ENCODE measurements around the gene SH3GLB1.

SH3GLB1 gene

DNA sequence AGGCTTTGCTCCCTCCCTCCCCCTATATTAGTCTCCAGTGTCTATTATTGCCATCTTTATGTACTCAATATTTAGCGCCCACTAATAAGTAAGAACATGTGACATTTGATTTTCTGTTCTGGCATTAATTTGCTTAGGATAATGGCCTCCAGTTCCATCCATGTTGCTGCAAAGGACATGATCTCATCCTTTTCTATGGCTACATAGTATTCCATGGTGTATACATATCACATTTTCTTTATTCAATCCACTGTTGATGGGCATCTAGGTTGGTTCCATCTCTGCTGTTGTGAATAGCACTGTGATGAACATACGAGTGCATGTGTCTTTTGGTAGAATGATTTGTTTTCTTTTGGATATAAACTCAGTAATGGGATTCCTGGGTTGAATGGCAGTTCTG, 61.3 kb downstream of the SH3GLB1 start:
- Mint-ChIP-seq H3K4me1 (ENCODE audit: low read depth in 2 of 2) (no peaks in the 10 kb centered on the region), H3K27me3 (peaks cover 37 to 56% of the 10 kb centered on the region in 2 donors), H3K36me3 (ENCODE audit: insufficient read depth) (peaks cover 2% of the 10 kb centered on the region), H3K27ac (no peak overlapping the region), H3K4me3 (no peak overlapping the region), H3K9me3 (no peaks in the 10 kb centered on the region)
- no peak for DNase-seq
- ATAC-seq (replicated peaks): no peak

DNA sequence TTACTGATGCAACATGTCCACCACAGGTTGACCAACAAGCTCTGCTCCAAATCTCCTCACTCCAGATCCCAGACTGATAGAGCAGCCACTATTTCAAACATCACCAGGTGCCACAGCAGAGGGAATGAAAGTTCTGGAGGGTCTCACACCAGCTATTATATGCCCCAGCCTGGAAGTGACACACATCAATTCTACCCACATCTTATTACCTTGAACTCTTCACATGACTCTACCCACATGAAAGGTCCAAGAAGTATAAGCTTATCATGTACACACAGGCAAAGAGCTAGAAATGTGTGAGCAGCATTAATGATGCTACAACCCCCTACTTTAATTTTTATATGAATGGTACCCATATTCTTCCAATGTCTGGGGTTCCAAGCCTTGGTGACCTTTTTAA, 64.2 kb downstream of the SH3GLB1 start:
- Mint-ChIP-seq H3K36me3 (ENCODE audit: insufficient read depth) (no peaks in the 10 kb centered on the region), H3K27ac (no peak overlapping the region), H3K27me3 (peaks cover 16 to 34% of the 10 kb centered on the region in 2 donors), H3K4me3 (no peak overlapping the region), H3K9me3 (no peaks in the 10 kb centered on the region), H3K4me1 (ENCODE audit: low read depth in 2 of 2) (no peaks in the 10 kb centered on the region)
- ATAC-seq (replicated peaks) (no peak), DNase-seq (no peak)

DNA sequence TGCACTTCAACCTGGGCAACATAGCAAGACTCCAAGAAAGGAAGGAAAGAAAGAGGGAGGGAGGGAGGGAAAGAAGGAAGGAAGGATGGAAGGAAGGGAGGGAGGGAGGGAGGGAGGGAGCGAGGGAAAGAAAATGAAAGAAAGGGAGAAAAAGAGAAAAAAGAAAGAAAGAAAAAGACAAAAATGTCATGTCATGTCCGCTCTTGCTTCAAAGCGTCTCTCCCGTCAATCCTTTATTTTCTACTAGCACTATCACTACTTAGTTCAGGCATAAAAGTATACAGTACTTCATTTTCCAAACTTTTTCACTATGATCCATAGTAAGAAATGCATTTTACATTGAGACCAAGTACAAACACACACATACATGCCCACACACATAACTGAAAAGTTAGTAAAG, 64.7 kb downstream of the SH3GLB1 start:
- Mint-ChIP-seq H3K4me1 (ENCODE audit: low read depth in 2 of 2) (peaks cover 1 to 3% of the 10 kb centered on the region in 2 donors), H3K36me3 (ENCODE audit: insufficient read depth) (peaks cover under 1% of the 10 kb centered on the region), H3K4me3 (no peak overlapping the region), H3K27ac (no peak overlapping the region), H3K9me3 (no peaks in the 10 kb centered on the region), H3K27me3 (peaks cover 16 to 30% of the 10 kb centered on the region in 2 donors)
- DNase-seq: no peak
- no peak for ATAC-seq (replicated peaks)

DNA sequence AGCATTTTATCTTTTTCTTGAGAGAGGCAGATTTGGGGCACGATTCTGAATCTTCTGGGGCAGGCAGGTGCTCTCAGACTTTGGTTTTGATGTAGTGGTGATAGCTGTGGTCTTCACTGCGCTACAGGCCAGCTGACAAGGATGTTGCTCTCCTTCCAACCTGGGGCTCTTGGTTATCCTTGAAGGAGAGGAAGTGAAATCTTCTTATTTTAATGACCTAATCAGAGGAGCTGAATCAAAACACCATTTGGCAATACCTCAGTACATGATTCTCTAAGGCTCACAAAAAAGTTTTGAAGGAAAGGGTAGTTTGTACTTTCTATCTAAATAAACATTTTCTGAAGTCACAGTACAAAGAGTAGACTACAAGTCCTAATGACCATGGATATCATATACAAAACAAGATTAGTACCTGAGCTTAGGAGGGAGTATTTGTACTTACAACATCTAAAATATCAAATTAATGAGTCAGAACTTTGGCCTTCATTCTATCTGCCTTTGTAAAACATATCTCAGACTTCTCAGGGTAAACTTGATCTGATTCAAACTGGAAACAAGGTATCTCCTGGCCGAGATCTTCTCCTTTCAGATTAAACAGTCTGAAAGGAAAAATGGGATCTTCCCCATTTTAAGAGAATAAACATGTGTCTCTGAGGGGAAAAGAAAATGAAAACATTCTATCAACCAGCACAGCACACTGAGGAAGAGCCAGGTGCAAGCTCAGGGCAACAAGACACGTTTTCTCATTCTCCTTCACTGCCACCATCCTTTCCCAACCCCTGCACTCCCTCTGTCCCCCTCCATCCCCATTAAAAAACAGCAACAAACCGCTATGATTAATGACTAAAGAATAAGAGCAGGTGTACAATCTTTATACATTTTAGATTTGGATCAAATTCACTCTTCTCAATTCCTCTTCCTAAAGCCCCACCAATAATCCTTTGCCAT, 69.2 kb downstream of the SH3GLB1 start:
- peaks cover 4% of the 10 kb centered on the region in 2 donors for H3K4me1 Mint-ChIP-seq (ENCODE audit: low read depth in 2 of 2)
- ATAC-seq (replicated peaks) (no peak), DNase-seq (no peak)
- H3K27ac Mint-ChIP-seq: peak overlapping the region; percentile 24 to 39
- peaks cover 3% of the 10 kb centered on the region for H3K36me3 Mint-ChIP-seq (ENCODE audit: insufficient read depth)
- no peaks in the 10 kb centered on the region for H3K27me3 Mint-ChIP-seq
- no peaks in the 10 kb centered on the region for H3K9me3 Mint-ChIP-seq
- H3K4me3 Mint-ChIP-seq: peak overlapping the region in 1 of 2 donors; percentile 27

DNA sequence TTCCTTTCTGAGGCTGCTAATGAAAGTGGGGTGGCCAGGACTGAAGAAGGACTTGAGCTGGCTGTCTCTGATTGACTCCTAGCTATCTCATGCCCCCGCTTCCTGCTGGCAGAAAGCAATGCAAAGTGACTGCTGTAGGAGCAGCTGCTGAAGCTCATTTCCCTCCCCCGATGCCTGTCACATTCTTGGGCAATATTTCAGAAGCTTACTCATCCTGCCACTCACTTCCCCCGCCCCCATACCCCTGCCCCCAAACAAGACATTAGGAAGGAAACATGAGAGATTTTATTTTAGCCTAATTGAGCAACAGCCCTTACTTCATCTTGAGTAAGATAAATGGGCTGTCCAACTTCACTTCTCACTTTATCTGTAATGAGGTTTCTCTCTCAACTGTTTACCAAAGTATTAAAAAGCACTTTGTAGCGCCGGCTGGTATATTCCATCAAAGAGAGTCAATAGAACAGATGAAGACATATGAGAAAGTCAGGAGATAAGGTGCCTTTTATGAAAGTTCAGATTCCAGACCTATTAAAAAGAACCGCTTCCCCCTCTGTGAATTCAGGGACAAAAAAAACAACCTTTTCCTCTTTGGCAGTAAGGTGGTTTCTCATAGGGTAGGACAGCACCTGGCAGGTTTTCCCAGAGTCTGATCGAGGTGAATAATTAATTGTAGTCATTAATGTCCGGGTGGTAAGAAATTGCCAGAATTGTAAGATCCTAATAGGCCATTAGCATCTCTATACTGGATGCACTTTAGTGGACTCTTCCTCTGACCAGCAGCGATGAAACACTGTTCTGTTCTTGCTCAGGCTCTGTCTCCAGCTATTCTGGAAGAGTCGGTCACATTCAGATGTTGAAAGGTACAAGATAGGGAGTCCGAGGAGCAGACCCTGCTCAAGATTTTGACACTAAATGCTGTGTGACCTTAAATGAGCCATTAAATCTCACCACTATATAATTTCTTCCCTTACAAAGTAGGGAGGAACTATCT, 70.2 kb downstream of the SH3GLB1 start:
- Mint-ChIP-seq H3K36me3 (ENCODE audit: insufficient read depth) (peaks cover 3% of the 10 kb centered on the region), H3K27me3 (no peaks in the 10 kb centered on the region), H3K4me3 (peak overlapping the region in 1 of 2 donors; percentile 27), H3K4me1 (ENCODE audit: low read depth in 2 of 2) (peaks cover 4% of the 10 kb centered on the region in 2 donors), H3K9me3 (no peaks in the 10 kb centered on the region), H3K27ac (peak overlapping the region; percentile 24 to 39)
- ATAC-seq (replicated peaks): peak; percentile 51
- no peak for DNase-seq

DNA sequence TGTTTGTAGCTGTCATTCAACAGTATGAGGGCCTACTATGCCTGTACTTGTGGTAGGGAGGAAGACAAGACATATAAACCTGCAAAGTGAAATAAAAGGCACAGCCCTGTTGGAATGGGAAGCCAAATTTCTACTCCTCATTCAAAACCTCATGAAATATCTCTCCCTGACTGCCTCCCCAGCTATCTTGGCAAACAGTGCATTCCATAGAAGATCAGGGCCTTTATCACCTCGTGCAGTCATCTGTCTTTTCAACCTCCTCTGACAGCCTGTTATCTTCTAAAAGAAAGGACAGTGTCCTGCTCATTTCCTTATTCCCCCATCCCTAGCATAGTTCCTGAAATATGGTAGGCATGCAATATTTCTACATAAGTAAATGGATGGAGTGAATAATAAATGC, 71.0 kb downstream of the SH3GLB1 start:
- DNase-seq (no peak), ATAC-seq (replicated peaks) (no peak)
- H3K27ac Mint-ChIP-seq: no peak overlapping the region
- H3K27me3 Mint-ChIP-seq: no peaks in the 10 kb centered on the region
- peaks cover 4% of the 10 kb centered on the region in 2 donors for H3K4me1 Mint-ChIP-seq (ENCODE audit: low read depth in 2 of 2)
- H3K9me3 Mint-ChIP-seq: no peaks in the 10 kb centered on the region
- no peak overlapping the region for H3K4me3 Mint-ChIP-seq
- H3K36me3 Mint-ChIP-seq (ENCODE audit: insufficient read depth): peaks cover 3% of the 10 kb centered on the region

DNA sequence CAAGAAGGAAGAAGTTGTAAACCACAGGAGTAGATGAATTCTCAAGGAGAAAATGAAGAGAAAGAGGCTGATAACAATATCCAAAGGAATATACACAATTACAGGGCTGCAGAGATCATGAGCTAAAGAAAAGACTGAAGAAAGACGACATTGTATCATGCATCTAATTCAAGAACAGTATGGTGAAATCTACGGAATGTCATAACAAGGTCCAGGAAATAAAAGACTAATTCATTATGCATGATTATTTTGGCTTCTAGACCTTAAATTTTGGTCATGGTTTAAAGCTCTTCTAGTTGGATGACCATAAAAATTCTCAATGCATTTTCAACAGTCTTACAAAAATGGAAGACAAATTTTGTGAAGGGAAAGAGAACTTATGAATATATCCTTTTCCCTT, 71.7 kb downstream of the SH3GLB1 start:
- Mint-ChIP-seq H3K4me1 (ENCODE audit: low read depth in 2 of 2) (peaks cover 4% of the 10 kb centered on the region in 2 donors), H3K9me3 (no peaks in the 10 kb centered on the region), H3K4me3 (no peak overlapping the region), H3K27ac (no peak overlapping the region), H3K36me3 (ENCODE audit: insufficient read depth) (peaks cover 3% of the 10 kb centered on the region), H3K27me3 (no peaks in the 10 kb centered on the region)
- DNase-seq (no peak), ATAC-seq (replicated peaks) (no peak)

DNA sequence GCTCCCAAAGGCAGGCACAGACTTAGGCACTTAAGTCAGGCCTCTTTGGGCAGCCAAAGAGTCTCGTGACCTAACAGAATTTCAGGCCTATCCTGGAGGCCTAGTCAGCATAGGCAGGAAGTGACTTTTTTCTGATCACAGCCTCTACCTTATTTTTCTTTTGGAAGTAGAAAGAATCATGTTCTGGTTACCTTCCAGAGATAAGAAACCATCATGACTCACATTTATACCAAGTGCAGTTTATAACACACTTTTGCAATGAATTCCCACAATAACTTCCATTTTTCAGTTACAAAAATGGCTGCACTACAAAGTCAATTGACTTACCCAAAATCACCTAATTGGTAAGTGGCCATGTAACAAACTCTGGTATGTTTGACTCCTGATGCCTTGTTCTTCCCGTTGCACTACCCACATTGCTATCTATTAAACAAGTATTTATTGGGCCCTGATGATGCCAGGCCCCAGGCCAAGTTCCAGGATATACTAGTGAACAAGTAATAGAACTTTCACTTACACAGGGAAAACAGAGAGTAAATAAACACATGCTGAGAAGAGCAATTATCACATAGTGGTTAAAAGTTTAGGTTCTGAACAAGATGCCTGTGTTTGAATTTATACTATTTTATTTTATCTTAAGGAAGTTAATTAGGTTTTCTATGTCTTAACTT, 74.3 kb downstream of the SH3GLB1 start:
- H3K4me1 Mint-ChIP-seq (ENCODE audit: low read depth in 2 of 2): peaks cover 4% of the 10 kb centered on the region in 2 donors
- no peaks in the 10 kb centered on the region for H3K9me3 Mint-ChIP-seq
- no peaks in the 10 kb centered on the region for H3K27me3 Mint-ChIP-seq
- no peak overlapping the region for H3K4me3 Mint-ChIP-seq
- ATAC-seq (replicated peaks): no peak
- no peak for DNase-seq
- peaks cover 3% of the 10 kb centered on the region for H3K36me3 Mint-ChIP-seq (ENCODE audit: insufficient read depth)
- peak overlapping the region in 1 of 2 donors; percentile 28 for H3K27ac Mint-ChIP-seq

DNA sequence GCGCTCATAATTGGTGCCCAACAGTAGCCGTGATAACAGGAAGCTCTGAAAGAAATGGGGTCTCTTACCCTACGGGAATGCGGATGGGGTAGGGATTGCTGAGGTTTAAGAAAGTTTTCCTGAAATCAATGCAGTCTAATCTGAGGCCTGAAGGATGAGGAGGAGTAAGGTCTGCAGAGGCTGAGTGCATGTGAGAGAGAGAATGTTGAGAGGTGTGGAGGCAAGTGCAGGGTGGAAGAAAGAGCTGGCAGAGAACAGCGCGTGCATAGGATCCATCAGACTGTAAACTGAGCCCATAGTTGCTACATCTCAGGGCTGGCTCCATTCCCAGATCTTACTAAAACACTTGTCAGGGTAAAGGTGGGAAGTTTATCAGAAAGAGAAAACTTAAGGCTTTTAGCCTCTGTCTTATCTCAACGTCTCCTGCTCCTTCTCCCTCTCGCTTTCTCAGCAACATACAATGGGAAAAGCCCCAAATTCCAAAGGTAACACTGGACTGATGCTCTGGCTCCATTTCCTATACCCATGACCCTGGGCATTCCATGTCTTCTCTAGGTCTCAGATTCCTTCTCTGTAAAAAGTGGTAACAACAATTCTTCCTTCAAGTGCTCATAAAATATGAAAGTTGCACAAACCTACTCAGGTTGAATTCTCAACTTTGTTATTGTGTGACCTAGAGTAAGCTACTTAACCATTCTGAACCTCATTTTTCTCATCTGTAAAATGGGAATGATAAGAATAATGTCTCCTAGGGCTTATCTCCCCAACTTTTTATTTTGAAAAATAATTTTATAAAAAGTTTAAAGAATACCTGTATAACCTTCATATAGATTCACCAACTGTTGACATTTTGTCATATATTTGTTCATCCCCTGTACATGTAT, 75.2 kb downstream of the SH3GLB1 start:
- Mint-ChIP-seq H3K27me3 (no peaks in the 10 kb centered on the region), H3K4me3 (no peak overlapping the region), H3K9me3 (no peaks in the 10 kb centered on the region), H3K36me3 (ENCODE audit: insufficient read depth) (no peaks in the 10 kb centered on the region), H3K27ac (no peak overlapping the region), H3K4me1 (ENCODE audit: low read depth in 2 of 2) (no peaks in the 10 kb centered on the region)
- ATAC-seq (replicated peaks) (no peak), DNase-seq (no peak)

DNA sequence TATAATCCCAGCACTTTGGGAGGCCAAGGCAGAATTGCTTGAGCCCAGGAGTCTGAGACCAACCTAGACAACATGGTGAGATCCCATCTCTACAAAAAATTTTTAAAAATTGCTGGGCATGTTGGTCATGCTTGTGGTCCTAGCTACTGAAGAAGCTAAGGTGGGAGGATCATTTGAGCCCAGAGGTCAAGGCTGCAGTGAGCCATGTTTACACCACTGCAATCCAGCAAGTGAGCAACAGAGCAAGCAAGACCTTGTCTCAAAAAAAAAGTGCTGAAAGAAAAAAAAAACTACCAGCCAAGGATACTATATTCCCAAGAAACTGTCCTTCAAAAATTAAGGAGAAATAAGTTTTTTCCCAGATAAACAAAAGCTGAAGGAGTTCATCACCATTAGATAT, 78.1 kb downstream of the SH3GLB1 start:
- H3K27me3 Mint-ChIP-seq: no peaks in the 10 kb centered on the region
- DNase-seq (no peak), ATAC-seq (replicated peaks) (no peak)
- no peaks in the 10 kb centered on the region for H3K36me3 Mint-ChIP-seq (ENCODE audit: insufficient read depth)
- H3K9me3 Mint-ChIP-seq: no peaks in the 10 kb centered on the region
- H3K4me1 Mint-ChIP-seq (ENCODE audit: low read depth in 2 of 2): no peaks in the 10 kb centered on the region
- no peak overlapping the region for H3K4me3 Mint-ChIP-seq
- H3K27ac Mint-ChIP-seq: no peak overlapping the region

DNA sequence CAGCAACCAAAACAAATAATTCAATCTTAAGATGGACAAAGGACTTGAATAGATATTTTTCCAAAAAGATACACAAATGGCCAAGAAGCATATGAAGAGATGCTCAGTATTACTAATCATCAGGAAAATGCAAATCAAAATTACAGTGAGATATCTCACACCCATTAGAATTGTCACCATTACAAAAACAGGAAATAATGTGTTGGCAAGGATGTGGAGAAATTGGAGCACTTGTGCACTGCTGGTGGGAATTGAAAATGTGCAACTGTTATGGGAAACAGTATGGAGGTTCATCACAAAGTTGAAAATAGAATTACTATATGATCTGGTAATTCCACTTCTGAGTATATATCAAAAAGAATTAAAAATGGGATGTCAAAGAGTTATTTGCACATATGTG, 83.2 kb downstream of the SH3GLB1 start:
- Mint-ChIP-seq H3K27ac (no peak overlapping the region), H3K9me3 (no peaks in the 10 kb centered on the region), H3K36me3 (ENCODE audit: insufficient read depth) (no peaks in the 10 kb centered on the region), H3K4me3 (no peak overlapping the region), H3K4me1 (ENCODE audit: low read depth in 2 of 2) (no peaks in the 10 kb centered on the region), H3K27me3 (no peaks in the 10 kb centered on the region)
- no peak for DNase-seq
- no peak for ATAC-seq (replicated peaks)

DNA sequence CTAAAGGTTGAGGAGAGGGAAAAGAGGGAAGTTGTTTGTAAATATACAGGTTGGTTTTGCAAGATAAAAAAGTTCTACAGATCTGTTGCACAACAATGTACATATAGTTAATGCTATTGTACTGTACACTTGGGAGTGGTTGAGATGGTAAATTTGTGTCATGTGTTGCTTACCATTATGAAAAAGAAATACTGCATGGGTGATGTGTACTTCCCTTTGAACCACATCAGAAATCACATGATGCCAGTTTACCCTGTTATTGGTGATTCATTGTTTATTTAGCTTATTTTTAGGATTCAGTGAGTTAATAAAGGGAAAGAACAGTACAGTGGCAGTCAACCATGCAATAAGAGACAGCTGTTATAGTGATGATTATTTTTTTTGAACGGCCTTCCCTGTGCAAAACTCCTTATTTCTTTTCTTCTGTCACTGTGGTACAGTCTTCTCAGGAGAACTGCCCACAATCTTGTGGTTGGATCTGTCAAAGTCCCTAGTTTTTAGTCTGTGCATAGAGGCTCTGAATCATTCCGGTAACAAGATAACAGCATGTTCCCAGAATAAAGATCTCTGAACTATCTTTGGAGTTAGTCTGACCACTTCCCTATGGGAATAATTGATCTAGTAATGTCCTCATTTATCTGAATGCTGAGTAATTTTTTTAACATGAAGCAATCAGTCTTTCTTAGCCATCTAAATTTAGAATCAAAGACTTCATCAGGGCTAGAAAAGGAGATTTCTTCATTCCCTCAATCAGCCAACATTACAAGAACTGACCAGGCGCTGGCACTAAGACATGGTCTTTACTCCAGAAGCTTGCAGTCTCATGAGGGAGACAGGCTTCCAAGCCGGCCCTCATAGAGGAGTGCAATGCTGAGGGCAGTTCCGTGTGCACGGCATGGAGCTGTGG, 84.2 kb downstream of the SH3GLB1 start:
- DNase-seq: no peak
- peak; percentile 33 for ATAC-seq (replicated peaks)
- no peak overlapping the region for H3K4me3 Mint-ChIP-seq
- no peak overlapping the region for H3K27ac Mint-ChIP-seq
- no peaks in the 10 kb centered on the region for H3K4me1 Mint-ChIP-seq (ENCODE audit: low read depth in 2 of 2)
- no peaks in the 10 kb centered on the region for H3K9me3 Mint-ChIP-seq
- no peaks in the 10 kb centered on the region for H3K36me3 Mint-ChIP-seq (ENCODE audit: insufficient read depth)
- no peaks in the 10 kb centered on the region for H3K27me3 Mint-ChIP-seq
